ENCODE results near the gene NEGR1.

The NEGR1 gene

DNA sequence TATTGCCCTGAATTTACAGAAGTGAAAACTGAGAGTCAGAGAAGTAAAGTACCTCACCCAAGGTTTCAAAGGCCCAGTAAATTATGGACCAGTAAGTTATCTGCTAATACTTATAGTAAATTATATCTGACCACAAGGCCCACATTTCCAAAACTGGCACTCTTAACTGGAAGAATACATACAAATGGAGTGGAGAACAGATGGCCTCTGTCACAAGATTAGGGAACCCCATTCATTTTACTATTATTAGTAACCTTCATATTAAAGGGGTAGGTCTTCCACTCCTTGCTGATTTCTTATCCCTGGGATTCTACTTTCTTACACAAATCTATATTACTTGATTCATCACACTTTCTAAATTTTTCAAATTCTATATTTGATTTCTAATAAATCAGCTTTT is 588.8 kb downstream of the NEGR1 start:
- Histone ChIP-seq H3K27ac (ENCODE audit: low read depth, low read length) (no peak overlapping the region), H3K9ac (ENCODE audit: low read length in 5 of 5) (no peak overlapping the region), H3K27me3 (ENCODE audit: control insufficient read depth in 5 of 5, insufficient read depth in 4 of 5, low read length in 5 of 5) (no peaks in the 10 kb centered on the region), H3K9me3 (ENCODE audit: control insufficient read depth in 5 of 5, low read length in 5 of 5) (no peaks in the 10 kb centered on the region), H3K36me3 (ENCODE audit: control insufficient read depth in 5 of 5, insufficient read depth in 5 of 5, low read length in 5 of 5) (no peaks in the 10 kb centered on the region), H3K4me3 (ENCODE audit: low read depth in 1 of 5, low read length in 5 of 5) (no peak overlapping the region), H3K4me1 (ENCODE audit: control insufficient read depth in 5 of 5, insufficient read depth in 5 of 5, low read length in 5 of 5) (peaks cover 0 to 5% (median 0%) of the 10 kb centered on the region in 5 donors)

DNA sequence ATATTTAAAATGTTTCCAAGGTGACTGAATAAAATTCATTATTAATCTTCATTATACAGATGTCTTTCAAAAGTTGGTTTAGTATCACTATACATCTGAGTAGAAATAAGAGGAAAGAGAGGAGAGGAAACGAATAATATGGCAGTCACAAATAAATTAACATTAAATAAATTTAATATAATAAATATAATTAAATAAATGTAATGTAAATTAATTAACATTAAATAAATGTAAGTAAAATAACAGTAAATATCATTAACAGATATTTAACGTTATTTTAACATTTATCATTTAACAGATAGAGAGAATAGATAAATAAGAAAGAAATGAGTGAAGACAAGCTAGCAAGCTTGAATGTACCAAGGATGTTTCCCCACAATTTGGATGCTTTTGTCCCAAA is 592.7 kb downstream of the NEGR1 start:
- H3K27me3 ChIP-seq (ENCODE audit: control insufficient read depth in 5 of 5, insufficient read depth in 4 of 5, low read length in 5 of 5), result no peaks in the 10 kb centered on the region
- no peaks in the 10 kb centered on the region for H3K9me3 ChIP-seq (ENCODE audit: control insufficient read depth in 5 of 5, low read length in 5 of 5)
- H3K4me1 ChIP-seq (ENCODE audit: control insufficient read depth in 5 of 5, insufficient read depth in 5 of 5, low read length in 5 of 5), result no peaks in the 10 kb centered on the region
- no peak overlapping the region for H3K27ac ChIP-seq (ENCODE audit: low read depth, low read length)
- H3K9ac ChIP-seq (ENCODE audit: low read length in 5 of 5), result no peak overlapping the region
- no peak overlapping the region for H3K4me3 ChIP-seq (ENCODE audit: low read depth in 1 of 5, low read length in 5 of 5)
- H3K36me3 ChIP-seq (ENCODE audit: control insufficient read depth in 5 of 5, insufficient read depth in 5 of 5, low read length in 5 of 5), result no peaks in the 10 kb centered on the region

DNA sequence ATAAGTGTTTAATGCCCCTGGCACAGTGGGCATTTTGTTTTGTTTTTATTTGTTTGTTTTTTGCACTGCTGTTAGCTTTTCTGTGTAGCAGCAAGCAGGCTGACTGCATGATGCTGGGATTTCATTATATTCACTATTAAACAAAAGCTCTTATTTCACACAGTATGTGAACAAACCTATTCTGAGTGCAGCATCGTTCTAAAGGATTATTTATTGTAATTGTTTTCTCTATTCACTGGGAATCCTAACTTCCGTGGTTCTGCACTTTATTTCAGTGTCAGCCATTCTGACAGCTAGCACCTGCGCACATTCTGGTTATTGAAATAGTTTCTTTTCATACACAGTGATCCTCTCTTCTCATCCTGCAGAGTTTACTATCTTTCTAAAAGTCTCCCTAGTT is 595.0 kb downstream of the NEGR1 start:
- Histone ChIP-seq H3K27me3 (ENCODE audit: control insufficient read depth in 5 of 5, insufficient read depth in 4 of 5, low read length in 5 of 5) (no peaks in the 10 kb centered on the region), H3K9ac (ENCODE audit: low read length in 5 of 5) (no peak overlapping the region), H3K36me3 (ENCODE audit: control insufficient read depth in 5 of 5, insufficient read depth in 5 of 5, low read length in 5 of 5) (no peaks in the 10 kb centered on the region), H3K9me3 (ENCODE audit: control insufficient read depth in 5 of 5, low read length in 5 of 5) (no peaks in the 10 kb centered on the region), H3K27ac (ENCODE audit: low read depth, low read length) (no peak overlapping the region), H3K4me1 (ENCODE audit: control insufficient read depth in 5 of 5, insufficient read depth in 5 of 5, low read length in 5 of 5) (no peaks in the 10 kb centered on the region), H3K4me3 (ENCODE audit: low read depth in 1 of 5, low read length in 5 of 5) (no peak overlapping the region)

DNA sequence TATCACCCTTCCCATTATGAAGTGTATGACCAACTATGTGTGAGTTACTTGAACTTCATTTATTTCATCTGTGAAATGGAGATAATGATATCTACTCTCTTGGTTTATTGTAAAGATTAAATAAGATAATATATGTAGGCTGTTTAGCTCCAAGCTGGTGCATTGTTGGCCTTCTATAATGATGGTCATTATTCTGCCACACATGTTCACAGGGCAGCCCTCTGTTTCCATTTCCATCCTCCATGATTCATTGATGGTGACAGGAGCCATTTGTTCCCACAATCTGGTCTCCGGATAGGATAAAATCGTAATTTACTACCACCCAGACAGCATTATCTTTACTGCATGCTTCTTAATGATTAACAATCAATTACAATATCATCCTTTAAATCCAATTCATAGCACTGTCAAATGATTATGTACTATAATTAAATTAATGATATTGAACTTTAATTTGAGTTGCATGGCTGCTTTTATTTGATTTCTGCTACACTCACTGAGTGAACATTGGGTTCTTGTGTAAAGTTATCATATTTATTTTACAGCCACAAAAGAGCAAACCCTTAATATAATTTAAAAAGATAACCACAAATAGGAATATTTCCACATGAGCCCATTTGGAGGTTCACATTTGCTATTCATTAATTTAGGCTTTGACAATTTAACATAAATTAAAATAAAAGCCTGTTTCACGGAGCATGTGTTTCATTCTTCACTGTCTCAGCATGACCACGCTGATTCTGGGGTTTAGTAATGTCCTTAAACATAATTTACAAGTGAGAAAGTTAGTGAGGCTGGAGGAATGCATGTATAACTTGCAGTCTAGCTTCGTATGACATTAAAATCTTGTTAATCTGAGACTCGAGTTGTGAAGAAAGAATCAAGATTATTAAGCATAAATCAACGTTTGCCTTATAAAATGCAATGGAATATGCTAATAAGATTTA is 605.1 kb downstream of the NEGR1 start:
- Histone ChIP-seq H3K4me1 (ENCODE audit: control insufficient read depth in 5 of 5, insufficient read depth in 5 of 5, low read length in 5 of 5) (no peaks in the 10 kb centered on the region), H3K27me3 (ENCODE audit: control insufficient read depth in 5 of 5, insufficient read depth in 4 of 5, low read length in 5 of 5) (no peaks in the 10 kb centered on the region), H3K9ac (ENCODE audit: low read length in 5 of 5) (no peak overlapping the region), H3K27ac (ENCODE audit: low read depth, low read length) (no peak overlapping the region), H3K36me3 (ENCODE audit: control insufficient read depth in 5 of 5, insufficient read depth in 5 of 5, low read length in 5 of 5) (no peaks in the 10 kb centered on the region), H3K4me3 (ENCODE audit: low read depth in 1 of 5, low read length in 5 of 5) (no peak overlapping the region), H3K9me3 (ENCODE audit: control insufficient read depth in 5 of 5, low read length in 5 of 5) (no peaks in the 10 kb centered on the region)

DNA sequence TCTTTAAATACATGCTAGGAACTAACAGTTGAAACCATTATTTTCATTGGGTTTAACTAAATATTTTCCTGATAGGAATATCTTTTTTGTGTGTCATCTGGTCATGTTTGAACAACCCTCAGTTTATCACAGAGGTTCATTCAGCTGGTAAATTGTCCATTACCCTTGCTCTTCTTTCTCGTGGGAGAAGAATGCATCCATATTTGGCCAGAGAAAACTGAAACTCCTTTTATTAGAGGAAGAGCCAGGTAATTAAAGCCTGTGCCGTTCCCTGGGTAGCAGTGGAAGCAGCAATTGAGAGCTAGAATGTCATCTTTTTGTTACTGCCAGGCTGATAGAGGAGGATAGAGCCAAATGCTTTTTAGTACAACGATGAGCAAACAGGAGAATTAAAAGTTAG is 614.3 kb downstream of the NEGR1 start:
- no peak overlapping the region for H3K9ac ChIP-seq (ENCODE audit: low read length in 5 of 5)
- H3K27me3 ChIP-seq (ENCODE audit: control insufficient read depth in 5 of 5, insufficient read depth in 4 of 5, low read length in 5 of 5), result no peaks in the 10 kb centered on the region
- no peaks in the 10 kb centered on the region for H3K9me3 ChIP-seq (ENCODE audit: control insufficient read depth in 5 of 5, low read length in 5 of 5)
- peaks cover 0 to 15% (median 3%) of the 10 kb centered on the region in 5 donors for H3K4me1 ChIP-seq (ENCODE audit: control insufficient read depth in 5 of 5, insufficient read depth in 5 of 5, low read length in 5 of 5)
- no peaks in the 10 kb centered on the region for H3K36me3 ChIP-seq (ENCODE audit: control insufficient read depth in 5 of 5, insufficient read depth in 5 of 5, low read length in 5 of 5)
- H3K27ac ChIP-seq (ENCODE audit: low read depth, low read length), result no peak overlapping the region
- no peak overlapping the region for H3K4me3 ChIP-seq (ENCODE audit: low read depth in 1 of 5, low read length in 5 of 5)

DNA sequence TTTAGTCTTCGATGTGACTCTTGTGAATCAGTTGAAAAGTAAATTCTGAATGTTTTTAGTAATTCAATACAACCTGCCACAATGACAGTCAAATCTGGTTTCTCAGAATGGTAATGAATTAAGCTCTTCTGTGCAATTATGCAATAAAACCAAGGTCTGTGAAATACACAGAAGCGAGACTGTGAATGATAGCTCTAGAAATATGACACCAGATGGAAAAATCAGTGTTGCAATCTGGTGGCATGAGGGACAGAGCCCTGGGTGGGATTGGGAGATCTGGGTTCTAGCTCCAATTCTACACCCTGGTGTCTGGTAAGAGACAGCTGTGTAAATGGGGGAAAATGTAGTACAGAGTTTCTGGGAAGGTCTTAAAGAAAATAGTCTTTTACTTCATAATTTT is 615.1 kb downstream of the NEGR1 start:
- no peaks in the 10 kb centered on the region for H3K36me3 ChIP-seq (ENCODE audit: control insufficient read depth in 5 of 5, insufficient read depth in 5 of 5, low read length in 5 of 5)
- no peaks in the 10 kb centered on the region for H3K27me3 ChIP-seq (ENCODE audit: control insufficient read depth in 5 of 5, insufficient read depth in 4 of 5, low read length in 5 of 5)
- H3K9me3 ChIP-seq (ENCODE audit: control insufficient read depth in 5 of 5, low read length in 5 of 5), result no peaks in the 10 kb centered on the region
- H3K4me3 ChIP-seq (ENCODE audit: low read depth in 1 of 5, low read length in 5 of 5), result no peak overlapping the region
- no peak overlapping the region for H3K27ac ChIP-seq (ENCODE audit: low read depth, low read length)
- H3K9ac ChIP-seq (ENCODE audit: low read length in 5 of 5), result no peak overlapping the region
- peaks cover 0 to 15% (median 3%) of the 10 kb centered on the region in 5 donors for H3K4me1 ChIP-seq (ENCODE audit: control insufficient read depth in 5 of 5, insufficient read depth in 5 of 5, low read length in 5 of 5)

DNA sequence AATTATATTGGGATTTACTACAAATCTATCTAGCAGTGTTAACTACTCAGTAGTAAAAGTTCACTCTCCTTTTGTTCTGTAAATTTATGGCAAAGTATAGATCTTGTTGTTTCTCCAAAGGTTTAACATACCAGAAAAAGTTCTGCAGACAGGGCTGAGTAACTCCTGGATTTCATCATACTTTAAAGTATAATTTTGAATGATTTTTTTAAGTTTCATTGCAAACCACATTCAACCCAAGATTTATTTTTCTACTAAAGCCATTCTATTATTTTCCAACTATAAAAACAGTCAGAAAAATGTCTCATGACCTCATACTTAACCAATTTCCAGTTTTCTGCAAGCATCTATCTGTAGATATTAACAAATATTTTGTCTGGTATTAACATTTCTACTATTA is 615.7 kb downstream of the NEGR1 start:
- no peak overlapping the region for H3K27ac ChIP-seq (ENCODE audit: low read depth, low read length)
- H3K4me3 ChIP-seq (ENCODE audit: low read depth in 1 of 5, low read length in 5 of 5), result no peak overlapping the region
- no peaks in the 10 kb centered on the region for H3K27me3 ChIP-seq (ENCODE audit: control insufficient read depth in 5 of 5, insufficient read depth in 4 of 5, low read length in 5 of 5)
- no peak overlapping the region for H3K9ac ChIP-seq (ENCODE audit: low read length in 5 of 5)
- no peaks in the 10 kb centered on the region for H3K9me3 ChIP-seq (ENCODE audit: control insufficient read depth in 5 of 5, low read length in 5 of 5)
- H3K4me1 ChIP-seq (ENCODE audit: control insufficient read depth in 5 of 5, insufficient read depth in 5 of 5, low read length in 5 of 5), result peaks cover 0 to 15% (median 3%) of the 10 kb centered on the region in 5 donors
- H3K36me3 ChIP-seq (ENCODE audit: control insufficient read depth in 5 of 5, insufficient read depth in 5 of 5, low read length in 5 of 5), result no peaks in the 10 kb centered on the region

DNA sequence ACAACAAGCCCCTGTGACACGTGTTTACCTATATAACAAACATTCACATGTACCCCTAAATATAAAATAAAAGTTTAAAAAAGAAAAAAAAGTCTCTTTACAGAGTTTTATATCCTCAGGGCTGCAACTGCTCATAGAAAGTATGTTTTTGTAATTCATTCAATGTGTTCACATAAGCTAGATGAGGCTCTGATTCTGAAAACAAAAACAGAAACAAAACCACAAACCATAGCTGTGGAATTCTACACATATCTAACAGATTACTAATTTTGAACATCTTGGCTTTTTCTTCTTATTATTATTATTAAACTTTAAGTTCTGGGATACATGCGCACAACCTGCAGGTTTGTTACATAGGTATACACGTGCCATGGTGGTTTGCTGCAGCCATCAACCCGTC is 621.9 kb downstream of the NEGR1 start:
- Histone ChIP-seq H3K4me3 (ENCODE audit: low read depth in 1 of 5, low read length in 5 of 5) (no peak overlapping the region), H3K9me3 (ENCODE audit: control insufficient read depth in 5 of 5, low read length in 5 of 5) (no peaks in the 10 kb centered on the region), H3K27me3 (ENCODE audit: control insufficient read depth in 5 of 5, insufficient read depth in 4 of 5, low read length in 5 of 5) (no peaks in the 10 kb centered on the region)

DNA sequence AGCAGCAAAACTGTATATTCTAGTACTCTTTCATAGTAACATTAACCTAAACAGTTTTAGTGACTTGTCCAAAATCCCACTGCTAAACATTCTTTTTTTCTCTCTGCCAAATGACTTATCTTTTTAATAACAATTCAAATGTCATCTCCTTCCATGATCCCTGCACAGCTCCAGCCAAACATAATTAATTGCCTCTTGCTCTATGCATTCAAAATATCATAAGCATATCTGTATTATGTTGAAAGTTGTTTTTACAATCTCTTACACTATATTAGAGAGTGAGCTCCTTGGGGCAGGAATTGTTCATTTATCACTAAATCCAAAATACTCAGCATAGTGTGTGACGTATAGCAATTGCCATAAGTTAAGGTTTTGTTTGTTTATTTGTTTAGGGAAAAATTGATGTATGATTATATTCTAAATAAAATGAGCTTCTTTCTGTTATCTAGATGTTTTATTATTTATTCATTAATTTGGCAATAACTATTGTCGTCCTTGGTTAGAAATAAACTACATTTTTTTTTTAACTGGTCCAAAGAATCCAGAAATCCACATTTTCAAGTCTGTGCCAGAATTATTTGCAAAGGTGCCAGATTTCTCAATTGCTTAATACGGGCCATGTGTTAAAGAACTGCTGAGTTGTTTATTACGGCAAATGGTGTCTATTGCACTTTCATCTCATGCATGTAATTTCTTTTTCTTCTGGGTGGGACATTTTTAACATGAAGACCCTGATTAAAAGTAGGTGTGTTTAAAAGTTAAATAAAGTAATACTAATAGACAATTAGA is 624.3 kb downstream of the NEGR1 start:
- H3K27ac ChIP-seq (ENCODE audit: low read depth, low read length), result no peak overlapping the region
- no peaks in the 10 kb centered on the region for H3K27me3 ChIP-seq (ENCODE audit: control insufficient read depth in 5 of 5, insufficient read depth in 4 of 5, low read length in 5 of 5)
- no peak overlapping the region for H3K4me3 ChIP-seq (ENCODE audit: low read depth in 1 of 5, low read length in 5 of 5)
- H3K9ac ChIP-seq (ENCODE audit: low read length in 5 of 5), result no peak overlapping the region
- no peaks in the 10 kb centered on the region for H3K9me3 ChIP-seq (ENCODE audit: control insufficient read depth in 5 of 5, low read length in 5 of 5)
- H3K4me1 ChIP-seq (ENCODE audit: control insufficient read depth in 5 of 5, insufficient read depth in 5 of 5, low read length in 5 of 5), result peaks cover 0 to 28% (median 8%) of the 10 kb centered on the region in 5 donors
- no peaks in the 10 kb centered on the region for H3K36me3 ChIP-seq (ENCODE audit: control insufficient read depth in 5 of 5, insufficient read depth in 5 of 5, low read length in 5 of 5)

More for the DNA sequence above, 621.9 kb downstream of the NEGR1 start:
- Histone ChIP-seq H3K36me3 (ENCODE audit: control insufficient read depth in 5 of 5, insufficient read depth in 5 of 5, low read length in 5 of 5) (no peaks in the 10 kb centered on the region), H3K4me1 (ENCODE audit: control insufficient read depth in 5 of 5, insufficient read depth in 5 of 5, low read length in 5 of 5) (peaks cover 0 to 28% (median 8%) of the 10 kb centered on the region in 5 donors), H3K9ac (ENCODE audit: low read length in 5 of 5) (no peak overlapping the region), H3K27ac (ENCODE audit: low read depth, low read length) (no peak overlapping the region)

DNA sequence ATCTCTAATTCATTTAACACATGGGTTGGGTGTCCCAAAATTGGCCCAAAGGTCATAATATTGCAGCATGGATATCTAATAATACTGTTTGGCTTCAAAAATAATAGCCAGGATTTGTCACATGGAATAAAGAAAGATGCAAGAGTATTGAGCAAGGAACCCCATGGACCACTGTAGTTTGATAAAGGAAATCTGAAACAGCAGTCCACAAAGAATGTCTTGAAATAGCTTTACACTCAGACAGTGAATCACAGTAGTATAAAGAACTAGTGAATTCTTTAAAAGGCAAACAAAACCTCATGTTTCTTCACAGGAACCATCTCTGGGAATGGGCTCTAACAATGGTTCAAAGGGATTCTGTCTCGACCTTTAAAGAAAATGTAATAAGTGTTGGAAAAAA is 625.4 kb downstream of the NEGR1 start:
- H3K9me3 ChIP-seq (ENCODE audit: control insufficient read depth in 5 of 5, low read length in 5 of 5), result no peaks in the 10 kb centered on the region
- no peaks in the 10 kb centered on the region for H3K27me3 ChIP-seq (ENCODE audit: control insufficient read depth in 5 of 5, insufficient read depth in 4 of 5, low read length in 5 of 5)
- peaks cover 0 to 34% (median 8%) of the 10 kb centered on the region in 5 donors for H3K4me1 ChIP-seq (ENCODE audit: control insufficient read depth in 5 of 5, insufficient read depth in 5 of 5, low read length in 5 of 5)
- H3K4me3 ChIP-seq (ENCODE audit: low read depth in 1 of 5, low read length in 5 of 5), result no peak overlapping the region
- no peaks in the 10 kb centered on the region for H3K36me3 ChIP-seq (ENCODE audit: control insufficient read depth in 5 of 5, insufficient read depth in 5 of 5, low read length in 5 of 5)
- H3K9ac ChIP-seq (ENCODE audit: low read length in 5 of 5), result no peak overlapping the region
- no peak overlapping the region for H3K27ac ChIP-seq (ENCODE audit: low read depth, low read length)
